Occipital lobe (tissue), 2 donors: ENCODE data around the gene DHFR2. TPM values are rescaled to one million over a fixed set of nuclear protein-coding genes. Genes with fewer than 3 reads are reported as not detected.
A peak's percentile ranks its signal among the peaks of the same experiment; 100 is the strongest.
"Not testable (repeated sequence)": the region's sequence is repeated elsewhere in the genome, so short reads cannot be mapped to it uniquely, and the experiment has no call there.

ENCODE experiments used
- DNase-seq: peaks from one replicate; lab custom pipeline; 2025; lab: John Stamatoyannopoulos, UW
- total RNA-seq: library from RNA; depleted of rRNA; stranded (reverse); fragments of >200 nt; gene quantifications from one replicate; pipeline ENCODE4 v1.2.3, GENCODE V29; 2014

DHFR2 gene
- total RNA-seq = 14.0 TPM

- peak; percentile 84 for DNase-seq
Measured at GRCh38 chr3:94062513-94063404, at the start of gene DHFR2, which contains the start of gene NSUN3. Gene DHFR2 (minus strand): TSS chr3:94062916. CDS start chr3:94061511, 1,405 bp downstream. Gene NSUN3 (plus strand): TSS chr3:94063061. CDS start chr3:94063127, 66 bp downstream.

- no peak for DNase-seq
Measured at GRCh38 chr3:94110854-94111253, 48.1 kb upstream of the DHFR2 start.

- DNase-seq = not testable (repeated sequence)
Measured at GRCh38 chr3:94110232-94110631, 47.5 kb upstream of the DHFR2 start.

GRCh38 chr3:94106268-94106667 is 43.6 kb upstream of the DHFR2 start:
- no peak for DNase-seq

- DNase-seq = no peak
Measured at GRCh38 chr3:94101860-94102259, 39.1 kb upstream of the DHFR2 start.

- DNase-seq = no peak
Measured at GRCh38 chr3:94099311-94099710, 36.6 kb upstream of the DHFR2 start.

GRCh38 chr3:94098452-94098851 is 35.7 kb upstream of the DHFR2 start:
- DNase-seq = no peak

- no peak for DNase-seq
Measured at GRCh38 chr3:94095111-94095510, 32.4 kb upstream of the DHFR2 start.

- no peak for DNase-seq
Measured at GRCh38 chr3:94093151-94093550, 30.4 kb upstream of the DHFR2 start.

GRCh38 chr3:94092086-94092485 is 29.4 kb upstream of the DHFR2 start:
- DNase-seq = no peak

- no peak for DNase-seq
Measured at GRCh38 chr3:94089126-94089525, 26.4 kb upstream of the DHFR2 start.

GRCh38 chr3:94083261-94083660 is 20.5 kb upstream of the DHFR2 start:
- no peak for DNase-seq

- no peak for DNase-seq
Measured at GRCh38 chr3:94082391-94082937, 19.7 kb upstream of the DHFR2 start.

GRCh38 chr3:94081884-94082283 is 19.2 kb upstream of the DHFR2 start:
- no peak for DNase-seq

GRCh38 chr3:94080552-94080951 is 17.8 kb upstream of the DHFR2 start:
- DNase-seq = not testable (repeated sequence)

- no peak for DNase-seq
Measured at GRCh38 chr3:94076055-94076454, 13.3 kb upstream of the DHFR2 start.

GRCh38 chr3:94071713-94072284 is 9.1 kb upstream of the DHFR2 start:
- no peak for DNase-seq

- no peak for DNase-seq
Measured at GRCh38 chr3:94070341-94070911, 7.7 kb upstream of the DHFR2 start.

GRCh38 chr3:94069194-94069813 is 6.6 kb upstream of the DHFR2 start:
- no peak for DNase-seq

GRCh38 chr3:94066506-94067500 is 4.1 kb upstream of the DHFR2 start:
- no peak for DNase-seq
